Activated T-cell treated with anti-CD3 and anti-CD28 coated beads, Interleukin-2, amount 50 U/mL, for 1 hour (primary cell): ENCODE data around the gene S1PR3.
"Not testable (repeated sequence)": the region's sequence is repeated elsewhere in the genome, so short reads cannot be mapped to it uniquely, and the experiment has no call there.

Source experiments
- DNase-seq: peaks from one replicate; pipeline ENCODE4 v3.0.0-alpha.2; 2020

Gene S1PR3

DNA sequence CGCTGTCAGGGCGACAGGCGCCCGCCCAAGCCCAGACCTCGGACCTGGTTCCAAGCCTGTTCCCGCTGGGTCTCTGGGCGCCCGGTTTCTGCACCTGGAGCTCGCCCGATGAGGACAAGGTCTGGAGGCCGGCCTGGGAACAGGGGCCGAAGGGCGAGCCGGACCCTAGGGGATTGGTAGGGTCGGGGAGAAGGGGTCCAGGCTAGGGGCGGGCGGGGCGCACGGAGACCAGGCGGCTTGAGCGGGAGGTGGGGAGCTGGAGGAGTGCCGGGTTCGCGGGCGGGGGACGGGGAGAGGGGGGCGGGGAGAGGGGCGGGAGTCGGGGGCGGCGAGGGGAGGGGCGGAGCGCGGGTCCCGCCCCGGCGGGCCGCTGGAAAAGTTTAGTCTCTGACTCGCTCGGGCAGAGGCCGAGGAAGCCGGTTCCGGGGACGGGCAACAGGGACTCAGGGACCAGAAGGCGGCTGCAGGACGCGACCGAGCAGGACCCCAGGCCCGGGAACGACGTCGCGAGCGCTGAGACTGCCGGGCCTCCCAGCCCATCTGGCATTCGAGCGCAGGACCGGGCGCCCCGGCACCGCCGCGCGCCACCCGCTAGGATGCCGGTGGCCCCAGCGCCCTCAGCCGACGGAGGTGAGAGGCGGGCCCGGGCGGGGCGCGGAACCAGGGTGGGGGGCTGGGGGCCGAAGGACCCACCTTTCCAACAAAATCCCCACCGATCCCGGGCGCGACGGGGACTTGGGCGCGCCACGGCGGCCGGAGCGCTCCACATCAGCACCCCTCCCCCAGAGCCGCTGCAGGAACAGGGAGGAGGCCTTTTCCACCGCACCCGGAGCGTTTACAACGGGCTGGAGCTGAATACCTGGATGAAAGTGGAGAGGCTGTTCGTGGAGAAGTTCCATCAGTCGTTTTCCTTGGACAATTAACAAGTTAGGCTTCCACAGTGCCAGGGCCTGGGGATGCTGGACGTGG is at the start of gene S1PR3:
Gene S1PR3 (plus strand): TSS at position 403 of the 969 bp plus-strand sequence. CDS start 9,733 bp downstream, outside the sequence.
- DNase-seq = peak; percentile 27

DNA sequence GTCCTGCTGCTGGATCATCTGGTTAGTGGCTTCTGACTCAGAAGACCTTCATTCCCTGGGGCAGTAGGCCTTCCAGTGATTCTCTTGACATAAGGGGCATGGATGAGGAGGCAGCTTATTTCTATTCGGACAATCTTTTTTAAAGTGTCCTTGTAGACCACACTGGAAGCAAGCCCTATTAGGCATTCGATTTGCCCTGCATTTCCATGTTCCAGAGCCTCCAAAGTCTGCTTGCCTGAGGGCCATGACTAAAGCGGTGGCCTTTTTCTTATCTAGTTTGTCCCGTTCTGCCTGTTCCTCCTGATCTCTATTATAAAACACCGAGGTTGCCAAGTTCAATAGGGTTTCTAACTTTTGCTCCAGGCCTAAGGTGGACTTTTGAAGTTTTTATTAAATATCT is 49.7 kb upstream of the S1PR3 start:
- not testable (repeated sequence) for DNase-seq

DNA sequence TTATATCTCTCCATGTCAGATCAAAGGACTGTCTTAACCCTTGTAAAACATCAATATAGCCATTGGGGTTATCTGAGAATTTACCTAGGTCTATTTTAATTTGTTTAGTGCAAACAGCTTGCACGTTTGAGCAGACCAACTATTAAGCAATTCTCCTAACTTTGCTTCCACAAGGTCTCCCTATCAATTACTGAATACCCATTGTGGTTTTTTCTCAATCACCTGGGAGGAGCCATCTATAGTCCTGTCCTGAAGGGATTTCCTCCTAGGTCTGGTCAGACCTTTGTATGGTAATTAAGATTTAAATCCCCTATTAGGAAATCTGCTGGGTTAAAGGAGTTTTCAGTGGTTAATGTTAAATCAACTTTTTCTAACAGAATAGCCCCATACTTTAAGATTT is 48.9 kb upstream of the S1PR3 start:
- no peak for DNase-seq

DNA sequence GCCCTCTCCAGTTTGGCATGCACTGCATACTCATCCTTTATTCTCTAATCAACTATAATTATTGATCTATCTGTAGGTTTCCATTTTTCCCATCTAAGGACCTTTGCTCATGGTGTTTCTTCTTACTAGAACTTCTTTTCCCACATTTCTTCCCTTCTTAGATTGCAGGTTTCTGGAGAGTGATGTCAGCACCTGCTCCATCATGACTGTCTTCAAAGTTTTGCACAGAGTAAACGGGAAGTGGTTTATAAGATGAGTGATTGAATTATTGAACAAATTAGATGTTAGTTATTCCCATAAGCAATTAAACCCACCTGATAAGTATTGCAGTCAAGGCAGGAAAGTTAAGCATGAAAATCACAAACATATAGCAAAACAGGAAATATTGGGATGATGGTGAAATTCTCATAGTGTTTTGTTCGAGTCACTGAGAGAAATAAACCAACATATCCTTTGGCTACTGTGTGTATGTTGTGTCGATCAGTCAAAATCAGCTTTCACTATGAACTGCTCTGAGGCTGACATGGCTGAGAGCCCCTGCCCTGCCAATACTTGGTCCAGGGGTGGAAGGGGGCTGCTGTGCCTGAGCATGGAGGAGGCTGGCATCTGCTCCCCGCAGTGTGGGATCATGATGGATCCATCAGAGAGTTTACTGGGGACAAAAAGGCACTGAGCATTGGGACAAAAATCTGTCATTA is 45.5 kb upstream of the S1PR3 start:
- no peak for DNase-seq

DNA sequence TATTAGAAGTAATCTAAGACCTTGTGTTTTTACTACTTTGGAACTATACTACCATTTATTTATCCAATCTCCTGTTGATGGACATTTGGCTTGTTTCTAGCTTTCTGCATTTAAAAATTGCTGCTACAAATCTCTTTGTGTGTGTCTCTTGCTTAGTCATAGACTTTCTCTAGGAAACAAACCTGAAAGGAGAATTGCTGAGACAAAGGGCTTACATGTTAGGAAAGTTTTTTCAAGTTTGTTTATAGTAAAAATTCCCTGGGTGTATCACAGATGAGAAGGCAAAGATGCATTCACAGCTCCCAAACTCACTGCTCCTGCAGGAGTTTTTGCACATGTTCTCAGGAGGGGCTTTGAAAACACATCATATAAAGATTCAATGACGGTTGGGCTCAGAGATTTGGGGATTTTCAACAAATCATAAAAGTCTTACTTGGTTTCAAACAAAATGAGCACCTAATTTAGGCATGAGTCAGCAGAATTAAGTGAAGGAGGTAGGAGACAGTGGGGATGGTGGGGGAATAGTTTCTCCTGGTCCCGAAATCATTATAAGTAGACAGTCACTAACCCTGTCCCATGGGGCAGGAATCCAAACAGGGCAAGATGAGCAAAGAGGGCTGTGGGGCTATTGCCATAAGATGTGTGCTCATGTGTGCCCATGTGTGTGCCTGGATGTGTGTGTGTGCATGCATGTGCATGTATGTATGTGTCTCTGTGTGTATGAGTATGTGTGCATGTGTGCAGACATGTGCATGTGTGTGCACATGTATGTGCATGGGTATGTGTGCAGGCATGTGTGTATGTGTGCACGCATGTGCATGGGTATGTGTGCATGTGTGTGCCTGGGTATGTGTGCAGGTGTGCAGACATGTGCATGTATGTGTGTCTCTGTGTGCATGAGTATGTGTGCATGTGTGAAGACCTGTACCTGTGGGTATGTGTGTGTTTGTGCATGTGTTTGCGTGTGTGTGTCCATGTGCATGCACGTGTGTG is 43.4 kb upstream of the S1PR3 start:
- DNase-seq = no peak

DNA sequence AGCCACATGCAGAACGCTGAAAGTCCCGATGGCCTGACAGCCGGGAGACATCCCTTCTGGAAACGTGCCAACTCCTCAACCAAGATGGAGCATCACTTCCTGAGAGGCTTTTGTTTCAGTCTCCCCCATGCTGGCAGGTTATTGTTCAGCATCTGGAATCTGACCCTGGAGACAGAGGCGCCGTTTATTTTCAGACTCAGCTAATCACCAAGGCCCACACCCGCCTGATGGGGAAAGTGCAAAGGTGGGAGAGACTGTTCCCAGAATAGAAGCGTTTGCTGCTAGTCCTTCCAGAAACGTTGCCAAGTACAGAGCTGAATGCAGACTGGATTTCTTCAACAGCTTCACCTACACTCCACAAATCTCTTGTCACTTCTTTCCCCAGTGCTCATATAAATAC is 41.8 kb upstream of the S1PR3 start:
- DNase-seq = no peak

DNA sequence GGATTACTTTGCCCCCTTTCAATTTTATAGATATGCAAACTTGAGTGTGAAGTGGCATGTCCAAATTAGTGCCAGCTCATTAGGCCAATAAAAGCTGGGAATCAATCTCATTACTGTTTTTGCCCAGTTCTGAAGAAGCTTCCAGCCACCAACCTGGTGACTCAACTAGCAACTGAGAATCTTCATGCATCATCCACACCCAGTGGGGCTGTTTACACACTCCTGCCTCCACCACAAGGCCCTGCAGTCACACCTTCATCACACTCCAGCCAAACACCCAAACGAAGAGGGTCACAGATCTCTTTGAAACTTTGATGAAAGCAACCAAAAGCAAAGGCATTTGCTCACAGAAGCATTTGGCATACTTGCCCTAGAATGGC is 41.3 kb upstream of the S1PR3 start:
- no peak for DNase-seq

DNA sequence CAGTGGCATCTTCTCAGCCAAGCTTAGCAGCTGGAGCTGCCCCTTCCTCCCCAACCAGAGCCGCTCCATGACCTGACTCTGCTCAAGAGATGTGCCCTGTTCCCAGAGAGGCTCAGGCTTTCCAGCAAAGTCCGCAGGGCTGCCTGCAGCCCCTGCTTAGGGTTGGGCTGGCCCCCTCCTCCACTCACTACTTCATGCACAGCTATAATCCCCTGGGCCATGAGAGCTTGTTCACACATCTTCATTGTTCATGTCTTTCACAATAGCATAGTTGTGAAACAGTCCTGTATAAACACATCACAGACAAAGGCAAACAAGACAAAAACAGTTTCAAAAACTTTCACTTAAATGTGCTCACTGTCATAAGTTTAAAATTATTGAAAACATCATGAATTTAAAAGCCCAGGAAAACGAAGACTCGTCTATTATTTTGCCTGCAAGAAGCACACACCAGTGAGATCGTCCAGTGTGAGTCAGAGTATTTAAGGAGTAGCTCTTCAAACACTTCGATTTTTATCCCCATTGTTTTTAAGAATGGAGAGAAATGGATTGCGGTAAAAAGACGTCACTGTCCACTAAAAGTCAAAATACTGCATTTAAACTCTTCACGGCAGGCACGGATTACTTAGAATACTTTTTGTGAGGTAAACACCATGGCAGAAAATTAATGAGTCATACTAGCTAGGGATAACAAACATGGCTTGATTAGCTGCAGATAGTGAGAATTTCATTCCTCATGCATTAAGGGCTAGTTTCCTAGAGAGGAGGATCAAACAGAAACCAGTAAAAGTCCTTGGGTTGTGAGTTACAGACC is 40.7 kb upstream of the S1PR3 start:
- no peak for DNase-seq

DNA sequence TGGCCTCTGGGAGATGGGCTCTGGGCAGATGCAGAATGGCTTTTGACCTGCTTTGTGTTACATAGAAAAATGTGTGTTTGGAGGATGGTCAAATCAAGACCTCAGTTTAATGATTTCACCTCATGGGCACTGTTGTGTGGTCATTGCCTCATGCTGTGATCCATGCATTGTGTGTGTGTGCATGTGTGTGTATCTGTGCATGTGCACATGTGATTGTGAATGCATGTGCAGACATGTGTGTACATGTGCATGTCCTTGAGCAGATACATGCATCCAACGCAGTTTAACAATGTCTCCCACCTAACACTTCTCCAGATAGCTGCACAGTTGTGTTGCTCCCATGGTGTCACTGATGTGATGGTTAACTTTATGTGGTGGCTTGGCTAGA is 40.1 kb upstream of the S1PR3 start:
- no peak for DNase-seq

DNA sequence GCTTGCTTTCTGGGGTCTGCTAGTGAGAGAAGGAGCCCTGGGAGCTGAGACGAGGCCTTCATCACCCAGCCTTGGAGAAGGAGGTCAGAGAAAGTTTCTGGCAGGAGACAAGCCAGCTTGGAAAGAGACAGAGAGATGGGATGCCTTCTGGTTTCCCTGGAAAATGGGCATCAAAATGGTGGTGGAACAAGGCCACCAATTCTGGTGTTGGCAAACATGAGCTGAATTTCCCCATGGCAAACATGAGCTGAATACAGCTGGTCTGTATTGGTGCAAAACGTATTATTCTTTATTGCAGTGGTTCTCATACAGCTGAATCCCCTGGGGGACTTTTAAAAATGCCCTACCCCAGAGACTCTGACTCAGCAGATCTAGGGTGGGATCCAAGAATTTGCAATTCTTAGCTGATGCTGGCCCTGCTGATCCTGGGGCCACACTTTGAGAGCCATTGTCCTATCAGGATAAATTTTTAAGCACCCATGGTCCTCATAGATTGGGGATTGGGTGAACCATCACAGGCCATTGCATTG is 39.1 kb upstream of the S1PR3 start:
- no peak for DNase-seq

DNA sequence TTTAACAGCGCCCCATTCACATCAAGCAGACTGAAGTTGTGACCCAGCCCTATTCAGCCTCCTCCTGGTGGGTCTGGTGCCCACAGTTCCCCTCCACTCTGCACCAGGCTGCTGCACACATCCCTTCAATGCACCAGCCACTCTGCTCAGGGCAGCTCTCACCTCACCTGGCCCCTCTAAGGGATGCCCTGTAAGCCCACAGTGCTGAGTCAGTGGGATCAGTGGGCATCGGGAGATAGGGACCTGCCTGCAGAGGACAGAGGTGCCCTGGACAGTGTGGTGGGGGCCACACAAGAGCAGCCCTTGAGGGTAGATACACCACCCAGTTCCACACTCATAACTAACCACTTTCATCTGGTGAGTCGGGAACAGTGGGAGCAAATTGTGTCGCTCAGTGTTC is 38.3 kb upstream of the S1PR3 start:
- DNase-seq = no peak

DNA sequence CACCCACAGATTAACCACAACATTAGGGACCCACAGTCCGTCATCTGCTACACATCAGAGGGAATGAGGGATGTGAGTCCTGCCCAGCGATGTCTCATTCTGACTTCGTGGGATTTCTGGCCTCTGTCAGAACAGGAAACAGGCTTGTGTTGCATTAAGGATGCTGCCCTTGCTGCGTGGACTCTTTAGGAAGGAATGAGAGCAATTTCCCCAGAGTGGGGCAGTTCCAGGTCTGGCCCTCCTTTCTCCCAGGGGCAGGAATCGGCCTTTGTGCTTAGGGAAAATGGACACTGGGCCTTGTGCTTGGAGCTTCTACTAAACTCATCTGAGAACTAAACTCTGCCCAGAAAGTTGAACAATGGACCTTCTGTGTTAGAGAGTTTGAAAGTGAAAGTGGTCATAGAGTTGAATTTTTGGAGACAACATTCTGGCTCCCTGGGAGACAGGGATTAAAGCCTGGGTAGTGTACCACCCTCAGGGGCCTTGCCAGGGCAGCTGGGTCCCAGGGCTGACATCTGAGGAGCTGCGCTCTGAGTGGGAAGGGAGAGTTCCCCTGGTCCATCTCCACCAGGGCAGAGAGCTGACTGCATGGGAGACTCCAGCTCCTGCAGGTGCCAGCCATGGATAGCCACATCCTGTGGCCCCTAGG is 37.8 kb upstream of the S1PR3 start:
- no peak for DNase-seq

DNA sequence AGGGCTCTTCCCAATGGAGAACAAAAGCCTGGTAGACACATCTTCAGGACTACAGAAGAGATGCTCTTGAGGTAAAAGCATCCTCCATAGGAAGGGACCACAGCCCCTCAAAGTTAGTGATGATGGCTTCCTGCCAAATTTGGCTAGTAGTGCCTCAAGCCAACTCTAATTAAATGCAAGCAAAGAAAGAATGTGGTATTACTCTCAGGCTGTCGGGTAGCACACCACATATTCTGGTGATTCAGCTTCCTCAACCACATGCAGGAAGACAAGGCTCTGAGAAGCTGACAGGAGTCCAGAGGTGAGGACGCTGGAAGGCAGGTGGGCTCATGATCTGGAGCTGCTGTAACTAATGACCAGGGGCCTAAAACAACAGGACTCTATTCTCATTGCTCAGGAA is 37.2 kb upstream of the S1PR3 start:
- DNase-seq = no peak

DNA sequence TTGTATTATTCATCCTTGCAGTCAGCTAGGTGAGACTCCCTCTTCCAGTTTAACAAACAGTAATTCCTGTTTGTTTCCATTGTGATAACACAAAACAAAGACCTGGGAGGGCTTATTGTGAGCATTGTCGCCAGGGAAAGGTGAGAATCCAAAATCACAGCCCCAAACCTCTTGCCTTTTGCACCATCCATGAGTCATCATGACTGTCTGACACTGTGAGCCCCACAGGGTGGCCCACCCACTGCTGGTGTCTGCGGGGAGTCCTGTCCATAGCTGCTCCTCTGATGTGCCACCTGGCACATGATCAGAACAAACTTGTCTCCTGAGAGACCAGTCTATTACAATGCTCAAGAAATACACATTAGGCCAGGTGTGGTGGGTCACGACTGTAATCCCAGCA is 33.7 kb upstream of the S1PR3 start:
- DNase-seq = no peak

DNA sequence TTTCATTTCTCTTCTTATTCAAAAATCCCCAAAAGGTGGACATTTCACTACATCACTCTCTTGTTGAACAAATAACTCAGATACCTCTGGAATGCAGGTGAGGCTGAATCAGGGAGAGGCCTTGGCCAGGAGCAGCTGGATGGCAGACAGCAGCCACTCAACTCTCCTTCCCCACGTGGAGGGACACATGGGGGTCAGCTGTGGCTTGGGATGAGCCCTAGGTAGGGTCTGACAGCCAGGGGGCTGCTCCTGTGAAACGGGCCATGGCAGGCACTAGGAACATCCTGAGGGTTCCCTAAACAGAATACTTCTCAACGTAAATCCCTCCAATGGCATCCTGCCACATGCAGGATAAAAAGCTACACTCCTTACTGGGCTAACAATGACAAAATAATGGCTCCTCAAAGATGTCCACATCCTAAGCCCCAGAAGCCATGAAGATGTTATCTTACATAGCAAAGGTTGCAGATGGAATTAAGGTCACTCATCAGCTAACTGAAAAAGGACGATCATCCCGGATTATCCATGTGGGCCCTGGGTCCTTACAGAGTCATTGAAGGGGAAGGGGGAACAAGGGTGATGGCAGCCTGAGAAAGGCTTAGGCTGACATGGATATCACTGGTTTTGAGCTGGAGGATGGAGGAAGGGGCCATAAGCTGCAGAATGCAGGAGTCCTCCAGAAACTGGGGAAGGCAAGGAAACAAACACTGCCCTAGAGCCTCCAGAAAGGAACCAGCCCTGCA is 31.4 kb upstream of the S1PR3 start:
- DNase-seq = no peak

DNA sequence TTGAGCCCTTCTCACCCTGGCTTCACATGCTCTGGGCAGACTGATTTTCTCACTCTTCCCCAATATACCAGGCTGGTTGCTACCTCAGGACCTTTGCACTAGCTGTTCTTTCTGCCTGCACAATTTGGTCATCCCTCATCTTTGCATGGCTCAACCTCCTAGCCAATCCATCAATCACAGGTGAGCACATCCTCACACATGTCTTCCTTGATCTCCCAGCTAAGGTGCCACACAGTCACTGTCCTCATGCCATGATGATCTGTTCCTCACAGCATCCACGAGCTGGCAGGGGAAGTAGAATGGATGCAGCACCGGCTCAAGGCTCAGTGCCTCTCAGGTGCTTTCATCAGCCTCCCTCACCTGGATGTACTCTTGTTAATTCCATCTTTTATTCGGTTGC is 30.6 kb upstream of the S1PR3 start:
- DNase-seq = no peak

DNA sequence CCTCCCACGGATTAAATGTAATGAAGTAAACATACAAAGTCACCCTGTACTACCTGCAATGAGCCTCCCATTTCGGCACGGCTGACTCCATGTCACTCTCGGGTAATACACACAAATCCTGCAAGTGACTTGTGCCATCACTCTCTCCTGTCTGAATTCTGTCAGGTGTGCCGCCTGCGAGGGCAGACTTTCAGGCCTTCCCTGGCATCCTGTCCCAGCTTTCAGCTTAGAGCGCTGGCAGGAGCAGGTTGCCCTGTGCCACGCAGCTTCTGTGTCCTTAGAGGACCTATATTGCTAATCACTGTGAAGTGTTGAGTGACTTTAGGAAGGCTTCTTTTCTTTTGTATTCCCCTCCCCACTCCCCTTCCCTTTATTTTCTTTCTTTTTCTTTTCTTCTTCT is 25.8 kb upstream of the S1PR3 start:
- no peak for DNase-seq

DNA sequence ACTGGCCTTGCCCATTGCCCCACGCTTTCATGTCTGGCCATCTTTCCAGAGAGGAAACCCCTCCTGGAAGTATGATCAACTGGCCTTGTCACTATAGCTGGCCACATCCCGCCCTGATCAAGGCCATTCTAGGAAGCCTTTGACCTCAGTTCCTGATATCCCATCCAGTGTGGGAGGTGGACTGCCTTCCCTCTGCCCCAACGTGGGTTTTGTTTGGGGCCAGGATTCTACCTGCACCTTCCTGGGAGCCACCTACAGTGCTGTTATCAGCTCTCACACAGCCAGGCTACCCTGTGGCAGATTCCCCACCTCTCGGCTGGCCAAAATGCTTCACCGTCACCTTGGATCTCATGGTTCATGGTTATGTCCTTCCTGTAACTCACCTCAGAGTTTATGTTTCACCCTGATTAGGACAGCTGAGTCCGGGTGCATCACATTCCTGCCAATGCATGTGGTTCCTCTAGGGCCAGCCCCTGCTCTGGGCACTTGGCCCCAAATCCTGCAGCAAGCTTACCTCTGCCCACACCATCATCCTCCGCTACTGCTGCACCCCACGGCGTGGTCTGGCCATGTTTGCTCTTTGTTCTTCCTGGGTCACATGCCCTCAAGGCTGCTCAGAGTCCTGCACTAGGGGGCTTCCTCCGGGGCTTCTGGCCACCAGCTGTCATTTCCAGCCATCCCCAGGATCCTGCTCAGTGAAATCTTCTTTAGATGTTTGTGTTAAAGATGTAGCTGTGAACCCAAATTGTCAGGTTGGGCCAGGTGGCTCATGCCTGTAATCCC is 24.2 kb upstream of the S1PR3 start:
- no peak for DNase-seq

DNA sequence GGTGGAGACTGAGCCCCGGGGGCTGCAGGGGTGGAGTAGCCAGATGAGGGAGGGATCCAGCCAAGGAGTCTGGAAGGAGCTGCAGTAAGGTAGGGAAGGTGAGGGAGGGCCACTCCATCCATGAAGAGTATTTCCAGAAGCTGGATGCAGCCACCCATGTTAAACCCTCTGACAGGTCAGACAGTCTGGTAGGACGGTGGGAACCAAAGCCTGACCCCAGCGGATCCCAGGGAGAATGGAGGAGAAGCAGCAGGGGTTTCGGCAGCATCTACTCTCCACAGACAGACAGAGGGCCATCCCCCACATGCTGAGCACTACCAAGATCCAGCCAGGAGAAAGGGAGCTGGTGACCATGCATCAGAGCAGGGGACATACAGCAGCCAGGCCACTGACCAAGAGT is 22.5 kb upstream of the S1PR3 start:
- no peak for DNase-seq
